Ovary (tissue), 3 donors: Measurements from ENCODE around the gene TNRC6C.

Experiments used
- CTCF ChIP-seq, 3 donors: fragments of 450-650 bp in 2 of 3; fragments of 200-600 bp in 1 of 3; IDR thresholded peaks; one replicate each; pipeline versions ENCODE4 v1.5.1 to v1.8.0; 2016 to 2022; ENCODE audit warnings: antibody characterized with exemption in 3 of 3, mild to moderate bottlenecking in 1 of 3
- EP300 ChIP-seq: sonication (generic); formaldehyde crosslinking; IDR thresholded peaks from one replicate; pipeline ENCODE4 v1.6.1; 2017; ENCODE audit warnings: antibody characterized with exemption
- donor health status: DM: no; HTN: no; CAD: no.

GRCh38 chr17:78075011-78075410 lies 116.5 kb downstream of the TNRC6C start:
- TF ChIP-seq CTCF (IDR thresholded peaks at IDR 0.05) (no peak), EP300 (no peak)
